ENCODE data around the gene GJC1.

The GJC1 gene

DNA sequence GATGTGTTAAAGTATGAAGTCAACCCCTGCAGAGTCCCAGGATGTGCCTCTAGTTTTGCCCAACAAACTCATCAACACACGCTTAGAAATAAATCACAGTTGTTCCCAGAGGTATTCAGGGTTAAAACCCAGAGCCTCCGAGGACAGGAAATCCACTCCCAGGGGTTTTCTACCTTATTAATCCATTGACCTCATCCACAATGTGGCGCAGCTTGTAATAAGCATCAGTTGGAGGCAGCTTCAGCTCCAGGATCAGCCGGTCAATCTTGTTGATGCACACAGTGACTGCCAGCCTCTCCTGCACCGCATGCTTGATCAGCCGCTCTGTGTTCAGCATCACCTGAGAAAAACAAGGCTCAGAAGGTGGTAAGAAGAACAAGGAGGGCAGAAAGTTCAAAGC is 45.7 kb upstream of the GJC1 start:
- no peak for DNase-seq
- no CpG with 5 or more reads among the region's 6 CpGs for WGBS (ENCODE audit: extremely low coverage, insufficient coverage, insufficient read length)
- no peak overlapping the region for H2AK5ac ChIP-seq (ENCODE audit: low read length)

DNA sequence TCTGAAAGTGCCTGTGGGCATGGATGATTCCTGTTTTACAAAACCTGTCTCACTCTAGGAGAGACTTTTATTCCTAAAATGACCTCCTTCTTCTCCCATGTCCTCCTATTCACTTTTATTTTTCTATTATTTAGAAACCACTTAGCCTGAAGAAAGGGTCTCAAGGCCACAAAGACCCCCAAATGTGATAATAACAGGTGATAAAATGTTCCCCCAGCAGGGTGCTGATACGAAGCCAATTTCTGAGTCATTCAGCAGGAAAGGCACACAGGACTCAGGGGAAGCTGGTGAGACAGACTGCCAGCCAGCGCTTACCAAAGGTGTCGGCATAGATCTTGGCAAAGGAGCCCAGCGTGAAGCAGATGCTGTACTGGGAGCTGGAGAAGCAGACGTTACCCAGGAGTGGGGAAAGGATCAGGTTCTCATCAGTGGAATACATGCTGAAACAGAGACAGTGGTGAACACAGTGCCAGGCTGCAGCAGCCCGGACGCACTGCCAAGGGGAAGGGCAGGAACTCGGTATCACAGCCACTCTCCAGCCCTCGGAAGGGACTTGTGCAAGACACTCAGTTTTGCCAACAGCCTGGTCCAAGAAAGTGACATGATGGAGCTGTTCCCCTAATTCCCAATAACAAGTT is 42.2 kb upstream of the GJC1 start:
- H3K4ac ChIP-seq (ENCODE audit: low read depth, low read length) = no peak overlapping the region
- H2BK12ac ChIP-seq (ENCODE audit: low read length) = no peak overlapping the region
- no peak overlapping the region for H2BK120ac ChIP-seq (ENCODE audit: insufficient read depth, low read length, poor library complexity)
- H2BK5ac ChIP-seq (ENCODE audit: low read depth, low read length, poor library complexity) = no peak overlapping the region
- no peak overlapping the region for H4K8ac ChIP-seq (ENCODE audit: low read depth, low read length)
- no peak overlapping the region for H3K9ac ChIP-seq (ENCODE audit: low read length)
- peaks cover 26 to 50% of the 10 kb centered on the region in 2 experiments for H3K36me3 ChIP-seq (ENCODE audit: control insufficient read depth in 1 of 2, insufficient read depth in 2 of 2, low read length in 2 of 2)
- no peak overlapping the region for H2AK5ac ChIP-seq (ENCODE audit: low read length)
- H3K14ac ChIP-seq (ENCODE audit: low read length) = no peak overlapping the region
- H3K4me1 ChIP-seq (ENCODE audit: control insufficient read depth in 1 of 2, insufficient read depth in 2 of 2, low read length in 2 of 2) = peaks cover 0 to 4% of the 10 kb centered on the region in 2 experiments
- peaks cover 3% of the 10 kb centered on the region for H3K79me1 ChIP-seq (ENCODE audit: low read length)
- no peak overlapping the region for H3K4me3 ChIP-seq (ENCODE audit: low read depth, low read length)
- H3K27me3 ChIP-seq (ENCODE audit: insufficient read depth, low read length) = no peaks in the 10 kb centered on the region
- WGBS (ENCODE audit: extremely low coverage, insufficient coverage, insufficient read length) = no CpG with 5 or more reads among the region's 9 CpGs
- H4K91ac ChIP-seq (ENCODE audit: low read depth, low read length) = no peak overlapping the region
- H3K27ac ChIP-seq (ENCODE audit: low read depth, low read length) = no peak overlapping the region
- no peak for DNase-seq
- no peaks in the 10 kb centered on the region for H3K9me3 ChIP-seq (ENCODE audit: insufficient read depth, low read depth, low read length)
- no peak overlapping the region for H3K4me2 ChIP-seq (ENCODE audit: low read length)
- H4K12ac ChIP-seq (ENCODE audit: low read depth, low read length) = no peak overlapping the region
- no peaks in the 10 kb centered on the region for H3K79me2 ChIP-seq (ENCODE audit: control insufficient read depth, insufficient read depth, low read length, poor library complexity)
- H3K18ac ChIP-seq (ENCODE audit: low read length) = no peak overlapping the region
- H3K23ac ChIP-seq (ENCODE audit: low read length) = no peak overlapping the region
- H2AFZ ChIP-seq (ENCODE audit: insufficient read depth, low read length, poor library complexity) = no peak overlapping the region

More for the DNA sequence above, 45.7 kb upstream of the GJC1 start:
- Histone ChIP-seq H2AFZ (ENCODE audit: insufficient read depth, low read length, poor library complexity) (no peak overlapping the region), H3K4me3 (ENCODE audit: low read depth, low read length) (no peak overlapping the region), H4K91ac (ENCODE audit: low read depth, low read length) (no peak overlapping the region), H4K12ac (ENCODE audit: low read depth, low read length) (no peak overlapping the region), H3K79me2 (ENCODE audit: control insufficient read depth, insufficient read depth, low read length, poor library complexity) (no peaks in the 10 kb centered on the region), H3K14ac (ENCODE audit: low read length) (no peak overlapping the region), H3K18ac (ENCODE audit: low read length) (no peak overlapping the region), H3K4me2 (ENCODE audit: low read length) (no peak overlapping the region), H3K4me1 (ENCODE audit: control insufficient read depth in 1 of 2, insufficient read depth in 2 of 2, low read length in 2 of 2) (no peaks in the 10 kb centered on the region), H2BK5ac (ENCODE audit: low read depth, low read length, poor library complexity) (no peak overlapping the region), H3K23ac (ENCODE audit: low read length) (no peak overlapping the region), H3K79me1 (ENCODE audit: low read length) (no peaks in the 10 kb centered on the region), H3K36me3 (ENCODE audit: control insufficient read depth in 1 of 2, insufficient read depth in 2 of 2, low read length in 2 of 2) (peaks cover 29 to 51% of the 10 kb centered on the region in 2 experiments), H4K8ac (ENCODE audit: low read depth, low read length) (no peak overlapping the region), H3K9ac (ENCODE audit: low read length) (no peak overlapping the region), H3K27me3 (ENCODE audit: insufficient read depth, low read length) (no peaks in the 10 kb centered on the region), H3K9me3 (ENCODE audit: insufficient read depth, low read depth, low read length) (no peaks in the 10 kb centered on the region), H2BK12ac (ENCODE audit: low read length) (no peak overlapping the region), H2BK120ac (ENCODE audit: insufficient read depth, low read length, poor library complexity) (no peak overlapping the region), H3K4ac (ENCODE audit: low read depth, low read length) (no peak overlapping the region), H3K27ac (ENCODE audit: low read depth, low read length) (no peak overlapping the region)

DNA sequence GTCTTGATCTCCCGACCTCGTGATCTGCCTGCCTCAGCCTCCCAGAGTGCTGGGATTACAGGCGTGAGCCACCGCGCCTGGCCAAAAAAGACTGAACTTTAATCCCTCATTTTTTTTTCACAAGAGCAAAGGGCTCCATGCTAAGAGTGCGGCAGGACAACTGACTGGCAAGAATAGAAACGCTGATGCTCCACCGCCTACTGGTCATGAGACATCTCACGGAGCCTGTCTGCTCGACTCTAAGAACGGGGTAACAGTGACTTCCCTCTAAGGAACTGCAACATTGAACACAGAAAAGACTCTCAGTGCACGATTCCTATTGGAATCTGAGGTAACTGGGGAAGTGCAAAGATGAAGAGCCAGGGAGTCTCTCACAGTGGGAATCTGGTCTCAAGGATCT is 41.5 kb upstream of the GJC1 start:
- no CpG with 5 or more reads among the region's 12 CpGs for WGBS (ENCODE audit: extremely low coverage, insufficient coverage, insufficient read length)
- no peak overlapping the region for H3K9ac ChIP-seq (ENCODE audit: low read length)
- no peaks in the 10 kb centered on the region for H3K27me3 ChIP-seq (ENCODE audit: insufficient read depth, low read length)
- H3K23ac ChIP-seq (ENCODE audit: low read length) = no peak overlapping the region
- no peak overlapping the region for H2BK5ac ChIP-seq (ENCODE audit: low read depth, low read length, poor library complexity)
- no peak overlapping the region for H4K12ac ChIP-seq (ENCODE audit: low read depth, low read length)
- no peak overlapping the region for H2AFZ ChIP-seq (ENCODE audit: insufficient read depth, low read length, poor library complexity)
- peaks cover 27 to 48% of the 10 kb centered on the region in 2 experiments for H3K36me3 ChIP-seq (ENCODE audit: control insufficient read depth in 1 of 2, insufficient read depth in 2 of 2, low read length in 2 of 2)
- no peak overlapping the region for H2AK5ac ChIP-seq (ENCODE audit: low read length)
- no peak overlapping the region for H3K4ac ChIP-seq (ENCODE audit: low read depth, low read length)
- H3K27ac ChIP-seq (ENCODE audit: low read depth, low read length) = no peak overlapping the region
- H3K14ac ChIP-seq (ENCODE audit: low read length) = no peak overlapping the region
- no peaks in the 10 kb centered on the region for H3K9me3 ChIP-seq (ENCODE audit: insufficient read depth, low read depth, low read length)
- H2BK120ac ChIP-seq (ENCODE audit: insufficient read depth, low read length, poor library complexity) = no peak overlapping the region
- DNase-seq = no peak
- H3K4me3 ChIP-seq (ENCODE audit: low read depth, low read length) = no peak overlapping the region
- no peak overlapping the region for H3K4me2 ChIP-seq (ENCODE audit: low read length)
- no peak overlapping the region for H4K8ac ChIP-seq (ENCODE audit: low read depth, low read length)
- peaks cover 3% of the 10 kb centered on the region for H3K79me1 ChIP-seq (ENCODE audit: low read length)
- peaks cover 0 to 4% of the 10 kb centered on the region in 2 experiments for H3K4me1 ChIP-seq (ENCODE audit: control insufficient read depth in 1 of 2, insufficient read depth in 2 of 2, low read length in 2 of 2)
- H4K91ac ChIP-seq (ENCODE audit: low read depth, low read length) = no peak overlapping the region
- no peak overlapping the region for H2BK12ac ChIP-seq (ENCODE audit: low read length)
- no peaks in the 10 kb centered on the region for H3K79me2 ChIP-seq (ENCODE audit: control insufficient read depth, insufficient read depth, low read length, poor library complexity)
- no peak overlapping the region for H3K18ac ChIP-seq (ENCODE audit: low read length)

DNA sequence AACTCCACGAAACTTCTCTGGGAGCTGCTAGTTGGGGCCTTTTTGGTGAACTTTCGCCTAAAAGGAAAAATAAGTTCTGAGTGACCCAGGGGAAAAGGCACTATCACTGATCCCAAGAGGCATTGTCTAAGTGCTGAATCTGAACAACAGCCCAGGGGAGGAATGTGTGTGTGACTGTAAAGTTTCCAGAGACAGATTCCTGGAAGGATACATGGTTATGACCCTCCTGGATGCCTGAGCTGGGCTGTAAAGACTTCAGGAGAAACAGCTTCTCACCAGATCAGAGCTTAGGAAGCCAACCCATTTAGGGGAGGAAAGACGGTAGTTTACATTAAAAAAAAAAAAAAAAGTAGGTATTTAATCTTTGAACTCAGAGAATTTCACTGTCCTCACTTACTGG is 37.8 kb upstream of the GJC1 start:
- no CpG with 5 or more reads among the region's 3 CpGs for WGBS (ENCODE audit: extremely low coverage, insufficient coverage, insufficient read length)
- Histone ChIP-seq H4K12ac (ENCODE audit: low read depth, low read length) (no peak overlapping the region), H3K4me2 (ENCODE audit: low read length) (no peak overlapping the region), H3K14ac (ENCODE audit: low read length) (no peak overlapping the region), H2AFZ (ENCODE audit: insufficient read depth, low read length, poor library complexity) (no peak overlapping the region), H3K18ac (ENCODE audit: low read length) (no peak overlapping the region), H4K91ac (ENCODE audit: low read depth, low read length) (no peak overlapping the region), H4K8ac (ENCODE audit: low read depth, low read length) (no peak overlapping the region), H3K36me3 (ENCODE audit: control insufficient read depth in 1 of 2, insufficient read depth in 2 of 2, low read length in 2 of 2) (peaks cover 41 to 56% of the 10 kb centered on the region in 2 experiments), H2BK5ac (ENCODE audit: low read depth, low read length, poor library complexity) (peak overlapping the region; percentile 10), H3K9me3 (ENCODE audit: insufficient read depth, low read depth, low read length) (no peaks in the 10 kb centered on the region), H3K9ac (ENCODE audit: low read length) (no peak overlapping the region), H2AK5ac (ENCODE audit: low read length) (no peak overlapping the region), H3K79me2 (ENCODE audit: control insufficient read depth, insufficient read depth, low read length, poor library complexity) (no peaks in the 10 kb centered on the region), H3K27ac (ENCODE audit: low read depth, low read length) (peak overlapping the region; percentile 31), H2BK120ac (ENCODE audit: insufficient read depth, low read length, poor library complexity) (no peak overlapping the region), H3K4ac (ENCODE audit: low read depth, low read length) (no peak overlapping the region), H3K4me3 (ENCODE audit: low read depth, low read length) (no peak overlapping the region), H2BK12ac (ENCODE audit: low read length) (no peak overlapping the region), H3K79me1 (ENCODE audit: low read length) (peaks cover 3% of the 10 kb centered on the region), H3K23ac (ENCODE audit: low read length) (no peak overlapping the region), H3K4me1 (ENCODE audit: control insufficient read depth in 1 of 2, insufficient read depth in 2 of 2, low read length in 2 of 2) (peaks cover 0 to 4% of the 10 kb centered on the region in 2 experiments), H3K27me3 (ENCODE audit: insufficient read depth, low read length) (no peaks in the 10 kb centered on the region)
- DNase-seq = no peak
